BLaER1 treated with 17β-estradiol and CSF1 and Interleukin-3, amounts not matched to agents 10 nM and 100 nM (cell line): ENCODE measurements around the gene SMAD4.

Experiments used
- H3K27ac ChIP-seq, 11 experiments: shearing (Covaris generic); formaldehyde crosslinking; 2 replicates each; pipeline ENCODE4 v1.8.1; 2022
- H3K27me3 ChIP-seq, 11 experiments: shearing (Covaris generic); formaldehyde crosslinking; 2 replicates each; pipeline ENCODE4 v1.8.1; 2022
- H3K36me3 ChIP-seq, 11 experiments: shearing (Covaris generic); formaldehyde crosslinking; 2 replicates each; pipeline ENCODE4 v1.8.1; 2022
- H3K4me1 ChIP-seq, 10 experiments: shearing (Covaris generic); formaldehyde crosslinking; 2 replicates each; pipeline ENCODE4 v1.8.1; 2022
- H3K4me2 ChIP-seq, 11 experiments: shearing (Covaris generic); formaldehyde crosslinking; 2 replicates each; pipeline ENCODE4 v1.8.1; 2022
- H3K4me3 ChIP-seq, 10 experiments: shearing (Covaris generic); formaldehyde crosslinking; 2 replicates each; pipeline ENCODE4 v1.8.1; 2022
- H3K9ac ChIP-seq, 11 experiments: shearing (Covaris generic); formaldehyde crosslinking; 2 replicates each; pipeline ENCODE4 v1.8.1; 2022
- H3K9me3 ChIP-seq, 11 experiments: shearing (Covaris generic); formaldehyde crosslinking; replicated peaks in 1 of 11; 2 replicates each; pipeline ENCODE4 v1.8.1; 2022
- H4K20me1 ChIP-seq, 11 experiments: shearing (Covaris generic); formaldehyde crosslinking; 2 replicates each; pipeline ENCODE4 v1.8.1; 2022
- Cebpa-rat ChIP-seq, 11 experiments: shearing (Covaris generic); IDR thresholded peaks; 2 replicates each; pipeline ENCODE4 v1.8.1; 2022

The SMAD4 gene

GRCh38 chr18:51048190-51048589, 18.2 kb downstream of the SMAD4 start:
- no peak overlapping the region for H3K27ac ChIP-seq
- peaks cover 48 to 83% (median 78%) of the 10 kb centered on the region in 11 experiments for H4K20me1 ChIP-seq
- H3K9ac ChIP-seq: no peak overlapping the region
- H3K4me1 ChIP-seq: peaks cover 0 to 21% (median 2%) of the 10 kb centered on the region in 10 experiments; a peak in 5 of 20 replicates
- H3K36me3 ChIP-seq: peaks cover 46 to 72% (median 58%) of the 10 kb centered on the region in 11 experiments
- TF ChIP-seq Cebpa-rat (IDR thresholded peaks at IDR 0.05): no peak
- no peak overlapping the region for H3K4me2 ChIP-seq
- no peak overlapping the region for H3K4me3 ChIP-seq
- H3K9me3 ChIP-seq: no peaks in the 10 kb centered on the region
- H3K27me3 ChIP-seq: no peaks in the 10 kb centered on the region

GRCh38 chr18:51049137-51049536, 19.1 kb downstream of the SMAD4 start:
- no peaks in the 10 kb centered on the region for H3K27me3 ChIP-seq

GRCh38 chr18:51051105-51051712, 21.2 kb downstream of the SMAD4 start:
- Histone ChIP-seq H3K27me3 (no peaks in the 10 kb centered on the region), H4K20me1 (peaks cover 19 to 78% (median 47%) of the 10 kb centered on the region in 11 experiments; a peak in 21 of 22 replicates), H3K36me3 (peaks cover 60 to 94% (median 70%) of the 10 kb centered on the region in 11 experiments), H3K4me3 (no peak overlapping the region), H3K9me3 (no peaks in the 10 kb centered on the region), H3K4me2 (no peak overlapping the region), H3K4me1 (peaks cover 0 to 11% (median 2%) of the 10 kb centered on the region in 10 experiments; a peak in 3 of 20 replicates), H3K9ac (no peak overlapping the region), H3K27ac (no peak overlapping the region)
- no peak for TF ChIP-seq Cebpa-rat (IDR thresholded peaks at IDR 0.05)

More at GRCh38 chr18:51049137-51049536, 19.1 kb downstream of the SMAD4 start:
- Histone ChIP-seq H3K4me3 (no peak overlapping the region), H3K9me3 (no peaks in the 10 kb centered on the region), H3K36me3 (peaks cover 46 to 80% (median 58%) of the 10 kb centered on the region in 11 experiments), H3K4me1 (peaks cover 0 to 25% (median 6%) of the 10 kb centered on the region in 10 experiments; a peak in 6 of 20 replicates), H3K9ac (no peak overlapping the region), H3K4me2 (no peak overlapping the region), H4K20me1 (peaks cover 38 to 83% (median 68%) of the 10 kb centered on the region in 11 experiments), H3K27ac (no peak overlapping the region)
- TF ChIP-seq Cebpa-rat (IDR thresholded peaks at IDR 0.05): no peak

GRCh38 chr18:51053814-51054213, 23.8 kb downstream of the SMAD4 start:
- no peaks in the 10 kb centered on the region for H3K27me3 ChIP-seq
- H3K9ac ChIP-seq: no peak overlapping the region

GRCh38 chr18:51054764-51055163, 24.8 kb downstream of the SMAD4 start:
- no peak overlapping the region for H3K4me2 ChIP-seq
- H3K9ac ChIP-seq: no peak overlapping the region
- H4K20me1 ChIP-seq: peaks cover 9 to 77% (median 31%) of the 10 kb centered on the region in 11 experiments; a peak in 18 of 22 replicates
- TF ChIP-seq Cebpa-rat (IDR thresholded peaks at IDR 0.05): no peak
- peaks cover 59 to 94% (median 69%) of the 10 kb centered on the region in 11 experiments for H3K36me3 ChIP-seq
- H3K27me3 ChIP-seq: no peaks in the 10 kb centered on the region
- H3K9me3 ChIP-seq: no peaks in the 10 kb centered on the region
- no peak overlapping the region for H3K27ac ChIP-seq
- H3K4me1 ChIP-seq: peaks cover 0 to 11% (median 2%) of the 10 kb centered on the region in 10 experiments; a peak in 3 of 20 replicates
- H3K4me3 ChIP-seq: no peak overlapping the region

More at GRCh38 chr18:51053814-51054213, 23.8 kb downstream of the SMAD4 start:
- H3K4me3 ChIP-seq: no peak overlapping the region
- no peaks in the 10 kb centered on the region for H3K9me3 ChIP-seq
- no peak for TF ChIP-seq Cebpa-rat (IDR thresholded peaks at IDR 0.05)
- H4K20me1 ChIP-seq: peaks cover 9 to 75% (median 34%) of the 10 kb centered on the region in 11 experiments; a peak in 18 of 22 replicates
- H3K4me2 ChIP-seq: peak overlapping the region in 2 of 11 experiments; percentile 10 to 31; a peak in 2 of 22 replicates
- peaks cover 55 to 94% (median 70%) of the 10 kb centered on the region in 11 experiments for H3K36me3 ChIP-seq
- H3K4me1 ChIP-seq: peaks cover 0 to 11% (median 2%) of the 10 kb centered on the region in 10 experiments; a peak in 3 of 20 replicates
- peak overlapping the region in 1 of 11 experiments; percentile 27; a peak in 3 of 22 replicates for H3K27ac ChIP-seq

GRCh38 chr18:51059969-51060368, 30.0 kb downstream of the SMAD4 start:
- no peaks in the 10 kb centered on the region for H3K4me1 ChIP-seq
- no peak overlapping the region for H3K4me3 ChIP-seq
- H3K4me2 ChIP-seq: no peak overlapping the region
- peaks cover 0 to 62% (median 15%) of the 10 kb centered on the region in 11 experiments; a peak in 14 of 22 replicates for H4K20me1 ChIP-seq
- H3K27me3 ChIP-seq: no peaks in the 10 kb centered on the region
- no peaks in the 10 kb centered on the region for H3K9me3 ChIP-seq
- TF ChIP-seq Cebpa-rat (IDR thresholded peaks at IDR 0.05): no peak
- no peak overlapping the region for H3K27ac ChIP-seq
- H3K9ac ChIP-seq: no peak overlapping the region
- peaks cover 82 to 100% (median 97%) of the 10 kb centered on the region in 11 experiments for H3K36me3 ChIP-seq

- no peaks in the 10 kb centered on the region for H3K9me3 ChIP-seq
- no peak overlapping the region for H3K4me2 ChIP-seq
- no peak overlapping the region for H3K27ac ChIP-seq
- peaks cover 0 to 35% (median 4%) of the 10 kb centered on the region in 11 experiments; a peak in 12 of 22 replicates for H4K20me1 ChIP-seq
- H3K36me3 ChIP-seq: peaks cover 84 to 100% (median 97%) of the 10 kb centered on the region in 11 experiments
- no peaks in the 10 kb centered on the region for H3K4me1 ChIP-seq
- H3K4me3 ChIP-seq: no peak overlapping the region
- H3K27me3 ChIP-seq: no peaks in the 10 kb centered on the region
- no peak overlapping the region for H3K9ac ChIP-seq
- TF ChIP-seq Cebpa-rat (IDR thresholded peaks at IDR 0.05): no peak
These were observed 34.2 kb downstream of the SMAD4 start for GRCh38 chr18:51064256-51064655.

GRCh38 chr18:51066273-51066672, 36.3 kb downstream of the SMAD4 start:
- no peaks in the 10 kb centered on the region for H3K9me3 ChIP-seq
- H4K20me1 ChIP-seq: peaks cover 0 to 46% (median 5%) of the 10 kb centered on the region in 11 experiments; a peak in 11 of 22 replicates
- no peak overlapping the region for H3K9ac ChIP-seq
- no peak overlapping the region for H3K4me2 ChIP-seq
- no peaks in the 10 kb centered on the region for H3K27me3 ChIP-seq
- TF ChIP-seq Cebpa-rat (IDR thresholded peaks at IDR 0.05): no peak
- no peak overlapping the region for H3K27ac ChIP-seq
- H3K36me3 ChIP-seq: peaks cover 86 to 100% (median 97%) of the 10 kb centered on the region in 11 experiments
- no peaks in the 10 kb centered on the region for H3K4me1 ChIP-seq
- no peak overlapping the region for H3K4me3 ChIP-seq

GRCh38 chr18:51068105-51068504, 38.1 kb downstream of the SMAD4 start:
- Histone ChIP-seq H3K9ac (no peak overlapping the region), H4K20me1 (peaks cover 0 to 54% (median 5%) of the 10 kb centered on the region in 11 experiments; a peak in 11 of 22 replicates), H3K9me3 (no peaks in the 10 kb centered on the region), H3K27ac (no peak overlapping the region), H3K4me3 (no peak overlapping the region), H3K27me3 (no peaks in the 10 kb centered on the region), H3K4me2 (no peak overlapping the region), H3K36me3 (peaks cover 87 to 100% (median 98%) of the 10 kb centered on the region in 11 experiments), H3K4me1 (no peaks in the 10 kb centered on the region)
- TF ChIP-seq Cebpa-rat (IDR thresholded peaks at IDR 0.05): no peak
